K562 (cell line): ENCODE results near the gene NAA38. TPM values are rescaled to one million over a fixed set of nuclear protein-coding genes. Genes with fewer than 3 reads are reported as not detected.

ENCODE experiments used
- ARID3A ChIP-seq: IDR thresholded peaks from 2 replicates; pipeline ENCODE4 v1.6.1; 2012; ENCODE audit warnings: low read depth, low read length, improper control_type of control experiment, borderline replicate concordance
- DACH1 ChIP-seq: fragments of 450-650 bp; IDR thresholded peaks from 2 replicates; pipeline ENCODE4 v1.6.1; 2018; ENCODE audit not compliant: partially characterized antibody
- DPF2 ChIP-seq: fragments of 450-650 bp; IDR thresholded peaks from 2 replicates; pipeline ENCODE4 v1.6.1; 2016
- KHSRP ChIP-seq: fragments of 450-650 bp; IDR thresholded peaks from 2 replicates; pipeline ENCODE4 v1.6.1; 2017
- MTA1 ChIP-seq: fragments of 450-650 bp; IDR thresholded peaks from 2 replicates; pipeline ENCODE4 v1.6.1; 2017; ENCODE audit warnings: borderline replicate concordance
- PCBP1 ChIP-seq: fragments of 200-400 bp; formaldehyde crosslinking; IDR thresholded peaks from 2 replicates; pipeline ENCODE4 v1.6.1; 2018; ENCODE audit warnings: mild to moderate bottlenecking, low read depth, low read length; ENCODE audit not compliant: poor library complexity, severe bottlenecking
- ZNF263 ChIP-seq: sonication (generic); formaldehyde crosslinking; IDR thresholded peaks from 2 replicates; pipeline ENCODE4 v1.8.0; 2022; ENCODE audit warnings: mild to moderate bottlenecking, missing genetic modification reagents, borderline replicate concordance
- ZNF282 ChIP-seq: sonication (generic); formaldehyde crosslinking; IDR thresholded peaks from 2 replicates; pipeline ENCODE4 v1.8.1; 2023; ENCODE audit warnings: missing genetic modification reagents
- ZNF384 ChIP-seq: IDR thresholded peaks from 2 replicates; pipeline ENCODE4 v1.6.1; 2012; ENCODE audit warnings: low read depth, low read length, improper control_type of control experiment
- ZNF583 ChIP-seq: fragments of 250-450 bp; sonication (Bioruptor Pico); IDR thresholded peaks from 2 replicates; pipeline ENCODE4 v1.4.0; 2020
- polyA plus RNA-seq, 8 experiments: library from polyadenylated mRNA; depleted of rRNA in 4 of 8; stranded (reverse) in 5 of 8; unstranded in 3 of 8; fragments of >200 nt; fragmentation: Nextera tagmentation in 2 of 8; fragmentation: Illumina TruSeq in 1 of 8; extraction: Ambion mirVana in 2 of 8; extraction: Trizol in 1 of 8; gene quantifications; 2 replicates each; pipeline versions ENCODE4 v1.2.1 to v1.2.3, GENCODE V29; 2011 to 2014; ENCODE audit warnings: inconsistent platforms in 1 of 8, missing spikeins in 1 of 8
- total RNA-seq, 7 experiments: library from RNA; depleted of rRNA in 6 of 7; stranded (reverse); fragments of >200 nt in 6 of 7; fragmentation: Illumina TruSeq in 2 of 7; extraction: Trizol in 2 of 7; gene quantifications; 2 replicates each; pipeline versions ENCODE4 v1.2.1 to v1.2.3, GENCODE V29; 2011 to 2021; ENCODE audit warnings: low replicate concordance in 1 of 7
- TF ChIP-seq, protein P1 (sequence below): fragments of 200-800 bp; sonication (Bioruptor generic); IDR thresholded peaks from 2 replicates; pipeline ENCODE4 v1.6.1; 2017; ENCODE audit warnings: missing genetic modification characterization, missing compliant biosample characterization
- TF ChIP-seq, protein P2 (sequence below): fragments of 450-650 bp; IDR thresholded peaks from 2 replicates; pipeline ENCODE4 v1.6.1; 2016; ENCODE audit warnings: missing biosample characterization, missing genetic modification characterization
- TF ChIP-seq, protein P3 (sequence below), 3 experiments: fragments of 200-800 bp in 1 of 3; sonication (Bioruptor generic) in 1 of 3; sonication (generic) in 1 of 3; formaldehyde crosslinking in 1 of 3; IDR thresholded peaks; 2 replicates each; pipeline versions ENCODE4 v1.6.1 to v1.8.0; 2016 to 2022; ENCODE audit warnings: mild to moderate bottlenecking in 2 of 3, missing compliant biosample characterization in 2 of 3, missing genetic modification characterization in 2 of 3, missing genetic modification reagents in 1 of 3

NAA38 gene
- total and polyA plus RNA-seq, 9 of the 15 experiments (the other 6 are each of a cell fraction or from before 2014, with no cell fraction given), result 16.4 to 99.8 (median 57.3) TPM

DNA sequence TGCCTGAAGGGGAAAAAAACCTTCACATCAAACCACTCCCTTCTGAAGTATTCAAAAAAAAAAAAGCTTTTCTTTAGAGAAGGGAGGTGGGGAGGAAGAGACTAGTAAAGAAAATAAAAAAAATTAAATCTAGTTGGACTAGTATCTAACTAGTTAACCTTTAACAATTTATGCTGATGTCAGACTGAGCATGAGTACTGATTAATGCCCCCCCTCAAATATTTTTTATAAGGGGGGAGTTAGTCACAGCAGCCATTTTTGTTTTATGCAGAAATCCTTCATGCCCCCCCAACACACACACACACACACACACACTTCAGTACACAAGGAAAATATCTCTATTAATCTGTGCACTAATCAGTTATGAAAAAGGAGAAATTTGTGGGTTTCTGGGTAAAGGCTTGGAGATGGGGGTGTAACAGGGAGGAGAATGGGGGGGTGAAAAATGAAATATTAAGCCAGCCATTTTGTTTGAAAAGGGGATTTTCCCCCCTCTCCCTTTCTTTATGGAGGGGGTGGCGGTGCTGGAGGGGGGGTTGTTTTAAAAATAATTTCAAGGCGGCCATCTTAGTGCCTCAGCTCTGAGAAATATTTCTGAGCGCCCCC is 26.5 kb upstream of the NAA38 start (continued):
- TF ChIP-seq, protein P1, sequence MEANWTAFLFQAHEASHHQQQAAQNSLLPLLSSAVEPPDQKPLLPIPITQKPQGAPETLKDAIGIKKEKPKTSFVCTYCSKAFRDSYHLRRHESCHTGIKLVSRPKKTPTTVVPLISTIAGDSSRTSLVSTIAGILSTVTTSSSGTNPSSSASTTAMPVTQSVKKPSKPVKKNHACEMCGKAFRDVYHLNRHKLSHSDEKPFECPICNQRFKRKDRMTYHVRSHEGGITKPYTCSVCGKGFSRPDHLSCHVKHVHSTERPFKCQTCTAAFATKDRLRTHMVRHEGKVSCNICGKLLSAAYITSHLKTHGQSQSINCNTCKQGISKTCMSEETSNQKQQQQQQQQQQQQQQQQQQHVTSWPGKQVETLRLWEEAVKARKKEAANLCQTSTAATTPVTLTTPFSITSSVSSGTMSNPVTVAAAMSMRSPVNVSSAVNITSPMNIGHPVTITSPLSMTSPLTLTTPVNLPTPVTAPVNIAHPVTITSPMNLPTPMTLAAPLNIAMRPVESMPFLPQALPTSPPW, result peak; percentile 54
- no peak for TF ChIP-seq ZNF583 (CRISPR knock-in tag)
- peak; percentile 11; the same call in 1 of the 2 replicates for TF ChIP-seq ZNF384
- TF ChIP-seq MTA1, result no peak
- TF ChIP-seq ARID3A, result peak; percentile 30; the same call in 1 of the 2 replicates
- 0 out of 2 replicates have a peak, but pooled peaks have one; percentile 22 for TF ChIP-seq DPF2
- no peak for TF ChIP-seq KHSRP
- TF ChIP-seq, protein P2, sequence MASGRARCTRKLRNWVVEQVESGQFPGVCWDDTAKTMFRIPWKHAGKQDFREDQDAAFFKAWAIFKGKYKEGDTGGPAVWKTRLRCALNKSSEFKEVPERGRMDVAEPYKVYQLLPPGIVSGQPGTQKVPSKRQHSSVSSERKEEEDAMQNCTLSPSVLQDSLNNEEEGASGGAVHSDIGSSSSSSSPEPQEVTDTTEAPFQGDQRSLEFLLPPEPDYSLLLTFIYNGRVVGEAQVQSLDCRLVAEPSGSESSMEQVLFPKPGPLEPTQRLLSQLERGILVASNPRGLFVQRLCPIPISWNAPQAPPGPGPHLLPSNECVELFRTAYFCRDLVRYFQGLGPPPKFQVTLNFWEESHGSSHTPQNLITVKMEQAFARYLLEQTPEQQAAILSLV (tag), result no peak
- TF ChIP-seq, protein P3, sequence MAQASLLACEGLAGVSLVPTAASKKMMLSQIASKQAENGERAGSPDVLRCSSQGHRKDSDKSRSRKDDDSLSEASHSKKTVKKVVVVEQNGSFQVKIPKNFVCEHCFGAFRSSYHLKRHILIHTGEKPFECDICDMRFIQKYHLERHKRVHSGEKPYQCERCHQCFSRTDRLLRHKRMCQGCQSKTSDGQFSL (CRISPR knock-in tag; IDR thresholded peaks at IDR 0.05), result peak; percentile 88
- TF ChIP-seq, protein P3 (tag; IDR thresholded peaks at IDR 0.05), result peak in 1 of 2 experiments; percentile 72; a peak in 2 of 4 replicates
- TF ChIP-seq PCBP1, result no peak
- TF ChIP-seq DACH1, result peak; percentile 9
- no peak for TF ChIP-seq ZNF282 (CRISPR knock-in tag)
- TF ChIP-seq ZNF263, result no peak
- TF ChIP-seq, all 486 proteins: peak for 9
